GM23248 (cell line): Measurements from ENCODE around the gene CARD10. TPM values are rescaled to one million over a fixed set of nuclear protein-coding genes. Genes with fewer than 3 reads are reported as not detected.
"Not testable (repeated sequence)": the region's sequence is repeated elsewhere in the genome, so short reads cannot be mapped to it uniquely, and the experiment has no call there.

Experiments used
- DNase-seq: peaks from one replicate; pipeline ENCODE4 v3.0.0-alpha.2; 2015
- H2AFZ ChIP-seq: fragments of 200-600 bp; sonication (generic); 2 replicates; pipeline ENCODE4 v1.6.1; 2016; ENCODE audit warnings: antibody characterized with exemption
- H3F3A ChIP-seq: fragments of 200-600 bp; sonication (generic); 2 replicates; pipeline ENCODE4 v1.6.1; 2016; ENCODE audit warnings: mild to moderate bottlenecking, antibody characterized with exemption, mixed run types; ENCODE audit not compliant: insufficient read depth
- H3K27ac ChIP-seq: fragments of 200-600 bp; sonication (generic); 2 replicates; pipeline ENCODE4 v1.5.1; 2016; ENCODE audit warnings: mild to moderate bottlenecking
- H3K27me3 ChIP-seq: fragments of 200-600 bp; sonication (generic); replicated peaks from 2 replicates; pipeline ENCODE4 v1.6.1; 2016; ENCODE audit warnings: mild to moderate bottlenecking; ENCODE audit not compliant: insufficient read depth
- H3K36me3 ChIP-seq: fragments of 200-600 bp; sonication (generic); 2 replicates; pipeline ENCODE4 v1.6.1; 2016; ENCODE audit warnings: low read depth, mild to moderate bottlenecking
- H3K4me1 ChIP-seq: fragments of 200-600 bp; sonication (generic); 2 replicates; pipeline ENCODE4 v1.6.1; 2016; ENCODE audit warnings: mild to moderate bottlenecking; ENCODE audit not compliant: insufficient read depth
- H3K4me2 ChIP-seq: fragments of 200-600 bp; sonication (generic); one replicate; pipeline ENCODE4 v1.6.1; 2016; ENCODE audit warnings: mild to moderate bottlenecking; ENCODE audit not compliant: unreplicated experiment
- H3K4me3 ChIP-seq: fragments of 200-600 bp; sonication (generic); 2 replicates; pipeline ENCODE4 v1.5.1; 2016; ENCODE audit warnings: mild to moderate bottlenecking
- H3K79me2 ChIP-seq: fragments of 200-600 bp; sonication (generic); 2 replicates; pipeline ENCODE4 v1.6.1; 2016; ENCODE audit warnings: mild to moderate bottlenecking; ENCODE audit not compliant: insufficient read depth
- H3K9ac ChIP-seq: fragments of 200-600 bp; sonication (generic); 2 replicates; pipeline ENCODE4 v1.6.1; 2016; ENCODE audit warnings: mild to moderate bottlenecking
- H3K9me2 ChIP-seq: fragments of 200-600 bp; sonication (generic); 2 replicates; pipeline ENCODE4 v1.6.1; 2016; ENCODE audit warnings: mixed run types, mild to moderate bottlenecking, moderate library complexity; ENCODE audit not compliant: insufficient read depth
- H3K9me3 ChIP-seq: fragments of 200-600 bp; sonication (generic); one replicate; pipeline ENCODE4 v1.6.1; 2017; ENCODE audit warnings: low read depth
- H4K20me1 ChIP-seq: fragments of 200-600 bp; sonication (generic); 2 replicates; pipeline ENCODE4 v1.6.0; 2016; ENCODE audit not compliant: insufficient read depth
- EZH2 ChIP-seq: fragments of 200-600 bp; sonication (generic); IDR thresholded peaks from 2 replicates; pipeline ENCODE4 v1.6.1; 2018; ENCODE audit warnings: antibody characterized with exemption, mild to moderate bottlenecking; ENCODE audit not compliant: insufficient read depth, poor library complexity, severe bottlenecking
- EZH2phosphoT487 ChIP-seq: fragments of 200-600 bp; sonication (generic); IDR thresholded peaks from 2 replicates; pipeline ENCODE4 v1.6.1; 2018; ENCODE audit warnings: antibody characterized with exemption, moderate library complexity, mild to moderate bottlenecking, low read depth; ENCODE audit not compliant: insufficient read depth
- WGBS, 2 experiments: methylation state at CpG; one replicate each; pipeline ENCODE4 v1.1.6; 2015 to 2017; ENCODE audit warnings: low lambda C conversion rate in 2 of 2, low coverage in 1 of 2; ENCODE audit errors: missing lambda C conversion rate in 2 of 2; 5-methylcytosine and 5-hydroxymethylcytosine counted together
- in situ Hi-C: fragments of 300-500 bp; cut with MboI; formaldehyde crosslinking; loops from 2 replicates; pipeline ENCODE4 v1.15.0; 2020
- polyA plus RNA-seq: library from polyadenylated mRNA; unstranded; fragments of >200 nt; fragmentation: Nextera tagmentation; extraction: Ambion mirVana; gene quantifications from 2 replicates; pipeline ENCODE4 v1.2.1, GENCODE V29; 2016
- total RNA-seq: library from RNA; depleted of rRNA; stranded (reverse); fragments of >200 nt; shearing (Covaris generic); gene quantifications from 2 replicates; pipeline ENCODE4 v1.2.3, GENCODE V29; 2014

CARD10 gene
- total and polyA plus RNA-seq, 2 experiments from 2014 or later, result 2.8 to 4.4 TPM

DNA sequence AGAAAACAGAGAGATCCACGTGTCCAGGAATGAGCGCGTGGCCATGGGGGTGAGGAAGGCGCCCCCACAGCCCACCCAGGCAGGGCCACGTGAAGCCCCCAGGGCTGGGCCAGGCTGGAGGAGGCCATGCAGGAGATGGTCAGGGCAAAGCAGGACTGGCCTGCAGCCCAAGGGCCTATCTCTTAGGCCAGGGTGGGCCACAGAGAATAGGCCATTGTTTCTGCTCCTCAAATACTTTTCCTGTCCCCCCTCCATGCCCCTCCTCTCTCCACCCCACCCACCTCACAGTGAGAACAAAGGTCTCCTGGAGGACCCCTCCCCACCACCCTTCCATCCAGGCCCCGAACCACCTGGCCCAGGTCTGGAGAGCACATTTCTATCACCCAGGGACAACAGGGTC, 32.8 kb upstream of the CARD10 start:
- no peak for TF ChIP-seq EZH2
- TF ChIP-seq EZH2phosphoT487, result no peak
- DNase-seq, result no peak
- Histone ChIP-seq H4K20me1 (no peaks in the 10 kb centered on the region), H3F3A (0 out of 2 replicates have a peak, but pooled peaks cover 4% of the 10 kb centered on the region), H3K79me2 (no peaks in the 10 kb centered on the region), H2AFZ (peak overlapping the region; percentile 24; the same call in 1 of the 2 replicates), H3K9me2 (no peaks in the 10 kb centered on the region), H3K27me3 (no peaks in the 10 kb centered on the region), H3K36me3 (no peaks in the 10 kb centered on the region), H3K4me2 (no peak overlapping the region), H3K27ac (peak overlapping the region; percentile 9; the same call in 1 of the 2 replicates), H3K9me3 (no peaks in the 10 kb centered on the region), H3K4me1 (peaks cover 30% of the 10 kb centered on the region), H3K9ac (peak overlapping the region; percentile 8), H3K4me3 (no peak overlapping the region)
- in situ Hi-C loops, result no loop called here
- 68 to 73% methylated on average over 6 of the region's 6 CpGs for WGBS, 2 experiments

DNA sequence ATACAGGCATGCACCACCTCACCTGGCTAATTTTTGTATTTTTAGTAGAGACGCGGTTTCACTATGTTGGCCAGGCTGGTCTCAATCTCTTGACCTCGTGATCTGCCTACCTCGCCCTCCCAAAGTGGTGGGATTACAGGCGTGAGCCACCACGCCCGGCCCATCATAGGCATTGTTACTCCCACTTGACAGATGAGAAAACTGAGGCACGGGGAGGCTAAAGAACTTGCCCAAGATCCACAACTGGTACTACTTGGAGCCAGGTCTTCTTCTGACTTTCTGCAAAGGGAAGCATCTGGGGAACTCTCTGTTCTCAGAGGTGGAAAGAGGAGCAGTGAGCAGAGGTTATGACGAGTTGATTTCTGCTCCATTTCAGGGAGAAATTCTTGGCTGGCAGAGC, 31.7 kb upstream of the CARD10 start:
- H3K4me1 ChIP-seq, result peaks cover 37% of the 10 kb centered on the region
- H3K27ac ChIP-seq, H3F3A ChIP-seq: not testable (repeated sequence)

DNA sequence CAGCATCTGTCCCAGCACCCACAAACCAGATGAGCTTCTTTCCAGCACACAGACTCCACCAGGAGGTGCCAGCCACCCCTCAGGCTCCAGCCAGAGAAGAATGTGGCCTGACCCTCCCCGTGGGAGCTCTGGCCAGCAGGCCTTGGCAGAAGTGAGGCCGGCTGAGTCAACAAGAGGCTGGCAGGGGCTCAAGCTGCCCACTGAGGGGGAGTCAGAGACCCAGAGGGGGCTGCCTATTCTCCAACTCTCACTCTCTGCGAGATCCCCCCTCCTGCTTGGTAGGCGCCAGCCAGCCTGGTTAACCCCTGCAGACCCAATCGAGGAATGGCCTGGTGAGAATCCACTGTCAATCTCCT, 30.5 kb upstream of the CARD10 start:
- peaks cover 43% of the 10 kb centered on the region for H3K4me1 ChIP-seq
- H3K79me2 ChIP-seq, result no peaks in the 10 kb centered on the region
- 25 to 28% methylated on average over 5 of the region's 5 CpGs for WGBS, 2 experiments

More for the DNA sequence above, 31.7 kb upstream of the CARD10 start:
- H3K4me3 ChIP-seq, H3K9me3 ChIP-seq, in situ Hi-C loops, H3K9ac ChIP-seq, H2AFZ ChIP-seq, H4K20me1 ChIP-seq, H3K4me2 ChIP-seq, H3K79me2 ChIP-seq, H3K36me3 ChIP-seq, H3K9me2 ChIP-seq, DNase-seq, H3K27me3 ChIP-seq: not testable (repeated sequence)
- 87 to 89% methylated on average over 9 of the region's 9 CpGs for WGBS, 2 experiments

DNA sequence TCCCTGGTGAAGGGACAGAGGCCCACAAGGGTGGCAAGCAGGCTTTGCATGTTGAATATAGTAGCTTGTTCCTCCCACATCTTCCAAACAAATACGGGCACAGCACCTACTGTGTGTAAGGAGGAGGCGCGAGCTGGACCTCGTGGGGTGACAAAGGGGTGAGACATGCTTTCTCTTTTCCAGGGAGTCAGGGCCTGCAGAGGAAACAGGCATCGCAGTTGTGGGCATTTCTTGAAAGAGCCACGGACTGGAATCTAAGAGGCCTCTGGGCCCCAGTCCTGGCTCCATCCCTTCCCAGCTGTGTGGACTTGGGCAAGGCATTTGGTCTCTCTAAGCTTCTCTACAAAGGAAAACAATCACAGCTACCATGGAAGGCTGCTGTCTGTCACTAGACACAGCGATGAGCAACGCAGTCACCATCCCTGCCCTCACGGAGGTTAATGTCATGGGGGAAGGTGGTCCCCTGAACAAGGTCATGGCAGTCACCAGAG, 28.1 kb upstream of the CARD10 start:
- H3K4me2 ChIP-seq, result no peak overlapping the region

More for the DNA sequence above, 30.5 kb upstream of the CARD10 start:
- Histone ChIP-seq H3F3A (0 out of 2 replicates have a peak, but pooled peaks cover 4% of the 10 kb centered on the region), H3K27ac (no peak overlapping the region), H3K4me2 (peak overlapping the region; percentile 34), H4K20me1 (no peaks in the 10 kb centered on the region), H3K9ac (no peak overlapping the region), H3K9me2 (no peaks in the 10 kb centered on the region), H3K4me3 (no peak overlapping the region), H2AFZ (no peak overlapping the region), H3K9me3 (no peaks in the 10 kb centered on the region), H3K27me3 (no peaks in the 10 kb centered on the region), H3K36me3 (no peaks in the 10 kb centered on the region)
- DNase-seq, result peak; percentile 89
- in situ Hi-C loops, result no loop called here
- TF ChIP-seq EZH2phosphoT487, result no peak
- no peak for TF ChIP-seq EZH2

More for the DNA sequence above, 28.1 kb upstream of the CARD10 start:
- Histone ChIP-seq H4K20me1 (no peaks in the 10 kb centered on the region), H3K79me2 (no peaks in the 10 kb centered on the region), H3K4me1 (peaks cover 37% of the 10 kb centered on the region), H3K27me3 (no peaks in the 10 kb centered on the region), H3K36me3 (no peaks in the 10 kb centered on the region), H3K27ac (peak overlapping the region; percentile 78), H3F3A (0 out of 2 replicates have a peak, but pooled peaks cover 4% of the 10 kb centered on the region), H3K9ac (peak overlapping the region; percentile 30), H3K9me2 (no peaks in the 10 kb centered on the region), H2AFZ (peak overlapping the region; percentile 46), H3K9me3 (no peaks in the 10 kb centered on the region), H3K4me3 (no peak overlapping the region)
- in situ Hi-C loops, result no loop called here
- DNase-seq, result peak; percentile 62
- 22 to 25% methylated on average over 9 of the region's 9 CpGs for WGBS, 2 experiments
- no peak for TF ChIP-seq EZH2phosphoT487
- TF ChIP-seq EZH2, result no peak
